GM18909 (cell line): ENCODE results near the gene RTN4.
A peak's percentile ranks its signal among the peaks of the same experiment; 100 is the strongest.
"Not testable (repeated sequence)": the region's sequence is repeated elsewhere in the genome, so short reads cannot be mapped to it uniquely, and the experiment has no call there.

ENCODE experiments used
- ATAC-seq: cut with Tn5 transposase; IDR thresholded peaks from one replicate; pipeline ENCODE4 v1.9.1; 2021; ENCODE audit warnings: mild to moderate bottlenecking; ENCODE audit not compliant: unreplicated experiment, poor library complexity

Gene RTN4, protein sequence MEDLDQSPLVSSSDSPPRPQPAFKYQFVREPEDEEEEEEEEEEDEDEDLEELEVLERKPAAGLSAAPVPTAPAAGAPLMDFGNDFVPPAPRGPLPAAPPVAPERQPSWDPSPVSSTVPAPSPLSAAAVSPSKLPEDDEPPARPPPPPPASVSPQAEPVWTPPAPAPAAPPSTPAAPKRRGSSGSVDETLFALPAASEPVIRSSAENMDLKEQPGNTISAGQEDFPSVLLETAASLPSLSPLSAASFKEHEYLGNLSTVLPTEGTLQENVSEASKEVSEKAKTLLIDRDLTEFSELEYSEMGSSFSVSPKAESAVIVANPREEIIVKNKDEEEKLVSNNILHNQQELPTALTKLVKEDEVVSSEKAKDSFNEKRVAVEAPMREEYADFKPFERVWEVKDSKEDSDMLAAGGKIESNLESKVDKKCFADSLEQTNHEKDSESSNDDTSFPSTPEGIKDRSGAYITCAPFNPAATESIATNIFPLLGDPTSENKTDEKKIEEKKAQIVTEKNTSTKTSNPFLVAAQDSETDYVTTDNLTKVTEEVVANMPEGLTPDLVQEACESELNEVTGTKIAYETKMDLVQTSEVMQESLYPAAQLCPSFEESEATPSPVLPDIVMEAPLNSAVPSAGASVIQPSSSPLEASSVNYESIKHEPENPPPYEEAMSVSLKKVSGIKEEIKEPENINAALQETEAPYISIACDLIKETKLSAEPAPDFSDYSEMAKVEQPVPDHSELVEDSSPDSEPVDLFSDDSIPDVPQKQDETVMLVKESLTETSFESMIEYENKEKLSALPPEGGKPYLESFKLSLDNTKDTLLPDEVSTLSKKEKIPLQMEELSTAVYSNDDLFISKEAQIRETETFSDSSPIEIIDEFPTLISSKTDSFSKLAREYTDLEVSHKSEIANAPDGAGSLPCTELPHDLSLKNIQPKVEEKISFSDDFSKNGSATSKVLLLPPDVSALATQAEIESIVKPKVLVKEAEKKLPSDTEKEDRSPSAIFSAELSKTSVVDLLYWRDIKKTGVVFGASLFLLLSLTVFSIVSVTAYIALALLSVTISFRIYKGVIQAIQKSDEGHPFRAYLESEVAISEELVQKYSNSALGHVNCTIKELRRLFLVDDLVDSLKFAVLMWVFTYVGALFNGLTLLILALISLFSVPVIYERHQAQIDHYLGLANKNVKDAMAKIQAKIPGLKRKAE

DNA sequence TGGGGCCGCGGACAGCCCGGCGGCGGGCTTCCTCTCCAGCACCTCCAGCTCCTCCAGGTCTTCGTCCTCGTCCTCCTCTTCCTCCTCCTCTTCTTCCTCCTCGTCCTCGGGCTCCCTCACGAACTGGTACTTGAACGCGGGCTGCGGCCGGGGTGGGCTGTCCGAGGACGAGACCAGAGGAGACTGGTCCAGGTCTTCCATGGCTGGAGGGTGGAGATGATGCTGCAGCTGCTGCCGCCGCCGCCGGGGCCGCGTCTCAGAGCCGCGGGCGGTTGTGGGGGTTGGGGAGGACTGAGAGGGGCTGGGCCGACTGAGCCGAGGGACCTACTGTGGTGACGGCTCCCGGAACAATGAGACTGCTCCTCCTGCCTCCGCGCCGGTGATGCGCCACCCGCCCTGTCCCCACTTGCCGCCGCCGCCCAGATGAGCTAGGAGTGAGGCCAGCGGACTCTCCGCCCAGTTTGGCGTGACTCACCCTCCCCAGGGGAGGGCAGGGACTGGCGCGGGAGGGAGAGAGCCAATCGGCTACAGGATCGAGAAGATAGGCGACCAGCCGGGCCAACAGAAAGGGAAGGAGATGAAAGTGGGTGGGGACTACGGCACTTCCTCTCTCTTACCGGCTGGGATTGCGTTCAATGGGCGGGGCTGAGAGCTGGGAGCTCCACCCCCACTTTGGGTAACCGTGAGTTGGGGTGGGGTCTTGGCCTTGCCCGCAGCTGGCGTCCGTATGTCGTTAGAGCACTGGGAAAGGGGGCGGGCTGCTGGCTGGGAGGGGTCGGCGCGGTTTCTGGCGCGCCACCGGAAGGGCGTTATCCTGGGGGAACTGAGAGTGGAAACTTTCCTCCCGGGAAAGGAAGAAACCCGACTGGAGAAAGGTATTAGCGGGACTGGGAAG is at the start of gene RTN4:
Gene RTN4, minus strand, starts transcription at position 352 of the 895 bp plus-strand sequence. Its CDS starts 151 bp downstream, at position 201.
- peak; percentile 88 for ATAC-seq

DNA sequence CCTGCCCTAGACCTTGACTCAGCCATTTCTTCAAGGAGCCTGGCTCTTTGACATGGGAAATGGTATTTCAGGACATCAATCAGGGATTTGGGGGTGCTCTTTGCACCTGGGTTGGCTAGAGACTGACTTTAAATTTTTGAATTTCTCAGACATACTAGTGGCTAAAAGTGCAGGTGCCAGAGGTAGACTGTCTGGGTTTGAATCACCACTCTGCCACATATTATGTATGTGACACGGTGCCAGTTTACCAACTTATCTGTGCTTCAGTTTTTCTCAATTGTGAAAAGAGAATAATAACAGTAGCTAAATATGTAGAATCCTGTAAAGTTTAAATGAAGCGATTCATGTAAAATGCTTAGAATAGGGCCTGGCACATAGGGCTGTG is 49.2 kb upstream of the RTN4 start:
- no peak for ATAC-seq

DNA sequence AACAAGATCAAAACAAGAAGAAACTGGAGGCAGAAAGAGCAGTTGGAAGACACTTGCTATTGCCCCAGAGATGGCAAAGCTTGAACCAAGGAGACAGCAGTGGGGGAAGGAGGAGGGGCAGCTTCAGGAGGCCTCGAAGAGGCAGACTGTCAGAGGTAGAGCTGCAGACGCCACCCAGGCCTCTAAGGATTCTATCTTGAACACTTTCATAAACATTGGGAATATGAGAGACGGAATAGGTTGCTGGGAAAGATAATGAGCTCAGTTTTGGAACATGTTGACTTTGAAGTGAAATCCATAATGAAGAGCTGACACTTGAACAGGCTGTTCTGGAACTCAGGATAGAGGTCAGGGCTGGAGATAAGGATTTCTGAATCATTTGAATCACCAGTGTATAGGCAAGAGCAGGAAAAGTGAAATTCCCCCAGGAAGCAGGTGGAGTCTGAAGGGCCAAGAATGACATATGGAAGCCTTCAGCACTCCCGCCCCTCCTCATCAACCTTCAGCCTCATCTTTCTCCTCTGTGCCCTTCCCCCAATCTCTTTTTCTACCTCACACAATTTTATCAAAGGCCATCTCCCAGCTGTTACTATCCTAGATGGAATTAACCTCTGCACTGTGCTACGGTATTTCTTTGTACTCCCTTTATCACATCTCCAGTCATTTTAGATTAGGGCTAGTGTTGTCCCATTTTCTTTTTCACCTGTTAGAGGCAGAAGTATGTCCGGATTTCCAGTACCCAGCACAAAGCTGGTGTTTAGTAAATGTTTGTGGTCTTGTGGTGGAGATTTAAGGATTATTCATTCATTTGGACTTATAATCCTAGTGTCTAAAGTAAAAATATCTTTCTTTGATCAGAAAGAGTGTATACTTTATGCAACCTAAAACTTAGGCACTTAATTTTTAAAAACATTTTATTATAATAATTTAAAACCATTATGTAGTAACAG is 47.5 kb upstream of the RTN4 start:
- no peak for ATAC-seq

DNA sequence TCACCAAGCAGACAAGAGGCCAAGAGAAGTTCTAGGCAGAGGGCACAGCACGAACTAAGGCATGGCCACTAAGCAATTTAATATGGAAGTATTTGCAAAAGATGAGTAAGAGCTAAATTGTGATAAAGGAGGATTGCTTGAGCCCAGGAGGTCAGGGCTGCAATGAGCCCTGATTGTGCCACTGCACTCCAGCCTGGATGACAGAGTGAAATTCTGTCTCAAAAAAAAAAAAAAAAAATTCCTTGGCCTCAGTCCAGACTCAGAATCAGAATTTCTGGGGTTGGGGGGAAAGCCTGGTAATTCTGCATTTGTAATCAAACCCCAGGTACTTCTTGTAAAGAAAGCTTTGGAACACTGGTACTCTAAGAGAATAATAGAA is 46.8 kb upstream of the RTN4 start:
- no peak for ATAC-seq

DNA sequence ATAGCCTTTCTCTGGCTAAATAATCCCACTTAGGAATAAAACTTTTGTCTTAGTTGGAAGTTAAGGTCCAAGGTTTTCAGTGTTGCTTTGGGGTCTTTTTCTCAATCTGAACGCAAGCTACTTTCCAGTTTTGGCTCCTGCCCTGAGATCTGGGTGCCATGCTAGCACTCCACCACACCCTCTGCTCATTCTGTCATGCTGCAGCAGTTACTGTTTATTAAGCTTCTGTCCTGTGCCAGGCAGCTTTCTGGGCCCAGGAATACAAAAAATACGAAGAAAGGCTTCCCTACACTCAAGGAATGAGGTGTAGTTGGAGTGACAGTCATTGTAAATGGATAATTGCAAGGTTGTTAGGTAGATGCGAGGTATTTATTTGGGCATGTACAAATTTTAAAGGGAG is 46.3 kb upstream of the RTN4 start:
- ATAC-seq: no peak

DNA sequence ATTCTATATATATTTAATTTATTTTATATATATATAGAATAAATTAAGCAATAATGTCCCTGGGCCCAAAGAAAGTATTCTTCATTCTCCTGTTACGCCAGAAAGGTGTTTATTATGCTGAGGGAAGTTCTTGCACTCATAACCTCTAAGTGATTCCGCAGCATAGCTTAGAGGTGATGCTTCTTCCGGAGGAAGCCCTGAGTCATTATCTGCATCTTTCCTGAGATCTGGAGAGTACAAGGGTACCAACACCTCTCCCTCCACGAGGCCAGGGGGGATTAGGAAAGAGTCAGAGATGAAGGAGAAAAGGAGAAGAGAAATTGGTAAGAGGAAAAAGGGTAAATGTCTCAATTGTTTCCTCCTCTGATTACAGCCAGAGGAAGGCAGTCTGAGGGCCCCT is 43.1 kb upstream of the RTN4 start:
- ATAC-seq: no peak

DNA sequence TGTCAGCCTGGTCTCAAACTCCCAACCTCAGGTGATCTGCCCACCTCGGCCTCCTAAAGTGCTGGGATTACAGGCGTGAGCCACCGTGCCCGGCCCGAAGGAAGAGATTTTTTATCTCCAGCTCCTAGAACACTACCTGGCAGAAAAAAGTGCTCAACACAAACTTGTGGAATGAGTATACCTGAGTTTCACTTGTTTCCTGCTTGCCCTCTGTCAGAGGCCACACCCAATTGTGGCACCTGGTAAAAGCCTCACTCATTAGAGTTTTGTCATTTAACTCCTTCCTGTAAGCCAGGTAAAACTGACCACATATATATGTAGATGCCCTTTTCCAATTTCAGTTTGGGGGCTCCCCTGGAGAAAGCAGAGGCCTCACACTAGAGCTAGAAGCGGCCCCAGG is 42.2 kb upstream of the RTN4 start:
- ATAC-seq: no peak

DNA sequence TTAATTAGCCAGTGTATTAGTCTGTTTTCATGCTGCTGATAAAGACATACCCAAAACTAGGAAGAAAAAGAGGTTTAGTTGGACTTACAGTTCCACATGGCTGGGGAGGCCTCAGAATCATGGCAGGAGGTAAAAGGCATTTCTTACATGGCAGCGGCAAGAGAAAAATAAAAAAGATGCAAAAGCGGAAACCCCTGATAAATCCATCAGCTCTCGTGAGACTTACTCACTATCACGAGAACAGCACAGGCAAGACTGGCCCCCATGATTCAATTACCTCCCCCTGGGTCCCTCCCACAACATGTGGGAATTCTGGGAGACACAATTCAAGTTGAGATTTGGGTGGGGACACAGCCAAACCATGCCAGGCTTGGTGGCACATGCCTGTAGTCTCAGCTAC is 41.4 kb upstream of the RTN4 start:
- not testable (repeated sequence) for ATAC-seq

DNA sequence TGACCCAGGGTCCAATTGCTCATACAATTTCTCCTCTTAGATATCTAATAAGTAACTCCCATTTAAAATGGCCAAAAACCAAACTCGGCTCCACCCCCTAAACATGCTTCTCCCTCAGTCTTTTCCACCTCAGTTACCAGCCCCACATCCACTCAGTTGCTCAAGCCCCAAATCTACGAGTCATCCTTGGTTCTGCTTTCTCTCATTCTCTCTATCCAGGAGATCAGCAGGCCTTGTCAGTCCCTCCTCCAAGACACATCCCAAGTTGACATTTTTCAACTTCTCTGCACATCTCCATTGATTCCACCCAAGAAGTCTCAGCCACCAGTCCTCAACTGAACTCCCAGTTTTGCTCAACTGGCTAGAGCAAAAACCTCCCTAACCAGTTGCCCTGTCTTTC is 40.5 kb upstream of the RTN4 start:
- ATAC-seq: no peak

DNA sequence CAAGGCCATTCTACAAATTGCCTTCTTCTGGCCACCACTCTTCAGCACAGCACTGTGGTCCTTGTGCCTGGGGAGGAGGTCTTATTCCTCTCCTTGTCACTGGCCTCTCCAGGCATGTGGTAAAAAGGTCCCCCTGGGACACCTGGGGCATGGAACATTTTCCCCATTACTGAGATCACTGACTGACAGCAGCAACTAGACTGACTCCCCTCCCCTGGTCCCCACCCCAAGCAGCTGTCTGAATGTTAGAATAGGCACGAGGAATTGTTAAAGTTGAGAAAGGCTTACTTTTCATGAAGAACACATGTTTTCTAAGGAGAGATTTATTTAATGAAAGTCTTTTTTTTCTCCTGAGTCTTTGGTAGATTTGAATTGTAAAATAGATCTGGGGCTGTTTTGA is 39.5 kb upstream of the RTN4 start:
- no peak for ATAC-seq

DNA sequence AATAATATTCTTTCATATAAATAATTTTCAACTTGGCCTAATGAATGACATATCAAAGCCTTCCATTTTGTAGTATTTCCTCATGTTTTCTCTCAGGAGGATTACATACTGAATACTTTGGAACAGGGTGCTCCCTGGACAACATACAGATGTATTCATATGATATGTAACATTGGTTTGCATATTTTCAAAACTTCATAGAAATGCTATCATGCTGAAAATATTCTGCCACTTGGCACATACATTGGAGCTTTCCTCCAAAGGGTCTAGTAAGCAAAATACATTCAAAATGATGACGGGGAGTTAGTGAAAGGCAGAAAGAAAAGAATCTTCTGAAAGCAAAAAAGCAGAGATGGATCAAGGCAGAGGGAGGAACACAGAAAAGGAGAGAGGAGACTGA is 38.1 kb upstream of the RTN4 start:
- ATAC-seq: no peak

DNA sequence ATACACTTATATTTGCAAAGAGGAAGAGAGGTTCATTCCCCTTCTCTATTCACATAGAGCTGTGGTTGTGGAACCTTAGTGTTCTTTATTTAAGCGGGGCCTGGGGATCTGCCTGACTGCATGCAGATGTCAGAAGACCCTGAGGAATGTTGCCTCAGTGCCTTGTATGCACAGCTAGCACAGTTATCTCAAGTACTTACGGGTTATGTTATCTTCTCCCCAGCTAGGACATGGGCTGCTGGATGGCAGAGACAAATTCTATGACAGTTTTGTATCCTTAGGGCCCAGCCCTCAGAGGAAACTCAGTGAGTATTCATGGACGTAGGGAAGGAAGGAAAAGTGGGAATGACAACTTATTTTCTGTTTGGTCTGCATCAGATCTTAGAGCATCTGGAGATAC is 37.7 kb upstream of the RTN4 start:
- ATAC-seq: no peak

DNA sequence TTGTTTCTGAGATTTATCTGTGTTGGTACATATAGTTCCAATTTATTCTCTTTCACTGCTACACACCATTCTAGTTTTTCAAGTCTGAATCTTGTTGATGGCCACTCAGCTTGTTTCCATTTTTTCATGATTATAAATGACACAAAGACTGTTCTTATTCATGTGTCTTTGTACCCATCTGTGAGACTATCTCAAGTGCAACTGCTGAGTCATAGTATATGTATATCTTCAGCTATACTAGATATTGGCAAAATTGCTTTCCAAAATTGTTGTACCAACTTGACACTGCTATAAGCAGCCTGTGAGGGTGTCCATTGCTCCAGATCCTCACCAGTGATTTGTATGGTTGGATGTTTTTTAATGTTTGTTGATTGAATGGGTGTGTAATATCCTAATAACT is 37.2 kb upstream of the RTN4 start:
- ATAC-seq: no peak

DNA sequence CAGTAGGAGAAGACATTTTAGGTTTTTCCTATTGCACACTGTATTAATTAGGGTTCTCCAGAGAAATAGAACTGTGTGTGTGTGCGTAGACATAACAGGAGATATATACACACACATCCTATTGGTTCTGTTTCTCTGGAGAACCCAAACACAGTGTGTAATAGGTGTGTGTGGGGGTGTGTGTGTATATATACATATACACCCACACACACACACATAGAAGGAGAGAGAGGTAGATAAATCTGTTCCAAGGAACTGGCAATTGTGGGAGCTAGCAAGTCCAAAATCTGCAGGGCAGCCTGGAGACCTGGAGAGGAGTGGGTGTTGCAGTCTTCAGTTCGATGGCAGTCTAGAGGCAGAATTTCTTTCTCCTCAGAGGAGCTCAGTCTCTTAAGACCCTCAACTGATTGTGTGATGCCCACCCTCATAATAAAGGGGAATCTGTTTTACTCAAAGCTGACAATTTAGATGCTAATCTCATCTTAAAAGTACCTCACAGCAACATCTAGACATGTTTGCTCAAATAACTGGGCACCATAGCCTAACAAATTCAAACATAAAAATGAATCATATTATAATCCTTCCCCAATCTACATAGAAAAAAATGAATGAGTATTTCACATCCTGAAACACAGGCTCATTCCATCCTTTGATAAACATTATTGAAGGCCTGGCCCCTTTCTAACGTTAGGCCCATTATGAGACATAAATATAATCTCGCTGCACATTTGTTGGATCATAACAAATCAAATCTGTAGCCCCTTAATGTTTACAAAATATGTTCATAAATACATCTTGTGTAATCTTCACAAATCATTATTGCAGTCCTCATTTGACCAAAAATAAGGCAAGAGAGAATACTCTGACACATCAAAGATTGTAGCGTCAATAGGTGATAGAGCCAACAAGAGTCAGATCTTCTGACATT is 35.1 kb upstream of the RTN4 start:
- ATAC-seq: no peak

DNA sequence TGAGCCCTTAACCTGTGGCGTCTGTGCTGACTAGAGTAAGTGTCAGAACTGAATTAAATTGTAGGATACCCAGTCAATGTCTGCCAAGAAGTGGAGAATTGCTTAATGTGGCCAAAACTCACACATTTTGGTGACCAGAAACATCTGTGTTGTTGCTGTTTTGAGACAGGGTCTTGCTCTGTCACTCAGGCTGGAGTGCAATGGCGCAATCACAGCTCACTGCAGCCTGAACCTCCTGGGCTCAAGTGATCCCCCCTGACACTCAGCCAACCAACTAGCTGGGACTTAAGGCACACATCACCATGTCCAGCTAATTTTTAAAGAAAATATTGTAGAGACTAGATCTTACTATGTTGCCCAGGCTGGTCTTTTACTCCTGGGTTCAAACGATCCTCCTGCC is 34.4 kb upstream of the RTN4 start:
- ATAC-seq: no peak

DNA sequence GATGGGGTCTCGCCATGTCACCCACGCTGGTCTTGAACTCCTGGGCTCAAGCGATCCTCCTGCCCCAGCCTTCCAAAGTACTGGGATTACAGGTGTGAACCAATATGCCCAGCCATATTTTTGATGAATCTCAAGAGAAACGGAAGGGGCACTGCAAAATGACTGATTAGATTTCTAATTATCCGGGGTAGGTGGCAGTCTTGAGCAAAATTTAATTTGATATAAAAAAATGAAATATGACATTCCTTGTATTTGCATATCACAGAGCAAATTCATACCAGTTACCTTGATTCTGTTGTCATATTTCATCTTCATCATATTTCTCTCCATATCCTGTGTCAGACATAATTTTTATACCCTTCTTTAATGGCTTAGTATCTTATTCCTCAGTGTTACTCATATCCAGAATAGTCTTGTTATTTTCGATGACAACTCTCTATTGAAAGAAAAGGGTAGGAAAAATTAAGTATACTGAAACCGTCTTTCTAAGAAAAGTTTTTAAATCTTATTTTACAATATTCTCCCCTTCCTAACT is 30.0 kb upstream of the RTN4 start:
- ATAC-seq: no peak

DNA sequence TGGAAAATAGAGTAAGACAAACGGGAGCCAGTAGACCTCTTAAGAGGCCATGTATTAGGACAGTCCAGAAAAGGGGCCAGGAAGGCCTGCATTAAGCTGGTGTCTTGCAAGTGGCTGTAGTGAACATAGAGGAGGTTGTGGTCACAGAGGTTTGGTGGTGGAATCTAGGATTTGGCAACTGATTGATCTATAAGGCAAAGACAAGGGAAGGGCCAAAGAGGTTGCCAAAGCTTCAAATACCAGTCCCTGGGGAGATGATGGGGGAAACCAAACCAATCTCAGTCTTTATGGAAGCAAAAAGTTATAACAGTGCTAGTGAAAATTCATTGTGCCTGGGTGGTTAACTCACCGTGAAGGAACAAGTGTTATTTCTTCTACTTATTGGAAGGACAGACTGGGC is 28.7 kb upstream of the RTN4 start:
- no peak for ATAC-seq

DNA sequence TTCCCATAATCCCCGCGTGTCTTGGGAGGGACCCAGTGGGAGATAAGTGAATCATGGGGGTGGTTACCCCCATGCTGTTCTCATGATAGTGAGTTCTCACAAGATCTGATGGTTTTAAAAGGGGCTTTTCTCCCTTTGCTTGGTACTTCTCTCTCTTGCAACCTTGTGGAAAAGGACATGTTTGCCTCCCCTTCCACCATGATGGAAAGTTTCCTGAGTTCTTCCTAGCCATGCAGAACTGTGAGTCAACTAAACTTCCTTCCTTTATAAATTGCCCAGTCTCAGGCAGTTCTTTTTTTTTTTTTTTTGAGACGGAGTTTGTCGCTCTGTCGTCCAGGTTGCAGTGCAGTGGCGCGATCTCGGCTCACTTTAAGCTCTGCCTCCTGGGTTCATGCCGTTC is 26.5 kb upstream of the RTN4 start:
- no peak for ATAC-seq
